Glomerular visceral epithelial cell (primary cell): Measurements from ENCODE around the gene POFUT2.

Source experiments
- DNase-seq: peaks from one replicate; pipeline ENCODE4 v3.0.0-alpha.2; 2016; ENCODE audit errors: extremely low spot score

The POFUT2 gene

DNA sequence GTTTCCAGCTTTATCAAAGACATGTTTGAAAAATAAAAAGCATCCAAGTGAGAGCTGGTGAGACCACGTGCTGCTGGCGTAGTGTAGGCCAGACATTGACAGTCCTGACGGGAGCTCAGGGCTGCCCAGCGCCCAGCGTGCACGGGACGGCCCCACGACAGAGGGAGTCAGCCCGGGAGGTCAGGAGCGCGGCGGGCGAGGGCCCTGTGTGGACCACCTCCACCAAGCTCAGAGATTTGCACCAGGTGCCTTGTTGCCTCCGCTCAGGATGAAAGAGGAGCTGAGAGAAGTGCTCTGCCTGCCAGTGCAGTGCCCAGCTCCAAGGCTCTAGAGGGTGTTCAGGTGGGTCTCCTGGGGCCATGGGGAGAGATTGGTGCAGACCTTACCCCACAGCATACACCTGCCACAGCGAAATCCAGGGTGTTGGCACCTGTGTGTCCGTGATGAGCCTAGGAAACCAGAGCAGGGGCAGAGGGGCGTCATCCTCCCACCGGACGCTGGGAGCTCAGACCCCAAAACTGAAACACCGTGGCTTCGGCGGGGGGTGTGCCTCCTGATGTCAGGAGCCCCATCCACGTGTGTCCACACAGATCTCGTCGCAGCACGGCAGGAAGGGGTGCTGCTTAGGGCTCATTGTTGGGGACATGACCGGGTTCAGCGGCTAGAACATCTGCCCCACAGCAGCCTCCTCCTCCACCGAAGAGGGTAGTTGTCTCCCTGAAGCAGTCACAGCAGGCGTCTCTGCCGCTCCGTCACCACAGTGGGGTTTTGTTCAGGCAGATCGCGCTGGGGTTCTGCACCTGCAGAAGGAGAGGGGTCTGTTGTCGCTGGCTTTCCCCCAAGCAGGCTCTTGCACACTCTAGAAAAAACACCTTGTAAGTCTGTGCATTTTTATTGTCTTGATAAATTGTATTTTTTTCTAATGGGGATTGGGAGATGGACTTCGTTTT is 64.2 kb downstream of the POFUT2 start:
- no peak for DNase-seq

DNA sequence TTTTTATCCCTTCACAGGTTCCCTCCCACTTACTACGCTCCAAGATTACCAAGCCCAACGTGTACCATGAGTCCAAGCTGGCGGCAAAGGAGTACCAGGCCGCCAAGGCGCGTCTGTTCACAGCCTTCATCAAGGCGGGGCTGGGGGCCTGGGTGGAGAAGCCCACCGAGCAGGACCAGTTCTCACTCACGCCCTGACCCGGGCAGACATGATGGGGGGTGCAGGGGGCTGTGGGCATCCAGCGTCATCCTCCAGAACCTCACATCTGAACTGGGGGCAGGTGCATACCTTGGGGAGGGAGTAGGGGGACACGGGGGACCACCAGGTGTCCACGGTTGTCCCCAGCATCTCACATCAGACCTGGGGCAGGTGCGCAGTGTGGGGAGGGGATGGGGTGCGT is 65.7 kb downstream of the POFUT2 start:
- DNase-seq: no peak

DNA sequence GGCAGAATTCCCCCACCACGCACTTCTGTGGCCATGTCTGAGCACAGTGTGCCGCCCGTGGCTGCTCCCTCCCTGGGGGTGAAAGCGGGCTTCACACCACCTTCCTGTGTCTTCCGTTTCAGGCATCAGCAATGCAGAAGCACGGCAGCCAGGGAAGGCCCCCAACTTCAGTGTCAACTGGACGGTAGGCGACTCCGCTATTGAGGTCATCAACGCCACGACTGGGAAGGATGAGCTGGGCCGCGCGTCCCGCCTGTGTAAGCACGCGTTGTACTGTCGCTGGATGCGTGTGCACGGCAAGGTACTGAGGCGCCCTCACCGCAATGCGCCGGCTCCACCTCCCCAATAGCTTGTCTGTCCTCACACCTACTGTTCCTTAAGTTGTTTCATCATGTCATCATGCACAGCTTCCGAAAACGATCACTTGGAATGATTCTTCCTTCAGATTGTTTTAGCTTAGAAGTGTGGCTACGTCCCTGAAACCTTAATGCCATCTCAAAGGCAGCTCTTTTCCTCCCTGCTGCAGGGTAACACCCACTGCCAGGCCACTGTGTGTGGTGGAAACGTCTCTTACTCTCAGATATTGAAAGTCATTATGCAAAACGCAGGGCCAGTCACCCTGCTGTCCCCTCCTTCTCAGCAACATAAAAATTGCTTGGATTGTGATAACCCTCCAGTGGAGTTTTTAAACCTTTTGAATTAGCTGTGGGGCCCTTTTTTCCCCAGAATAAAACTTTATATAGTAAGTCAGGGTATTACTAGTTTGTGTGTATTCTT is 66.8 kb downstream of the POFUT2 start:
- DNase-seq: no peak

DNA sequence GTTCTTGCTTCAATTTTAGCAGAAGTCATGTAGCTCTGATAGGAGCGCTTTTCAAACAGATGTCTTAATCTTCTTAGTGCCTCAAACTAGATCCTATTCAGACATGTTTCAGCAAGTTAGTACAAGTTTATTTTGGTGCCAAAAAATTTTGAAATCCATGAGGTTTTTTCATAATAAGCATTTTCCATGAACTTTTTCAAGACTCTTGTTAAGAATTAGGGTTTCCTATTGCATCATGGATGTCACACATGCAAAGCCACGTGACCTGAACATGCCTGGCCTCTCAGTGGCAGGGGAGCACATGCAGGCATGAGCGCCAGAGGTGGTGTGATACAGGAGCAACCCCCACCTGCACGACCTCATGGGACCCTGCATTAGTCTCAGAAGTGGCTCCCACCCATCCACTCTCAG is 67.6 kb downstream of the POFUT2 start:
- DNase-seq: no peak

DNA sequence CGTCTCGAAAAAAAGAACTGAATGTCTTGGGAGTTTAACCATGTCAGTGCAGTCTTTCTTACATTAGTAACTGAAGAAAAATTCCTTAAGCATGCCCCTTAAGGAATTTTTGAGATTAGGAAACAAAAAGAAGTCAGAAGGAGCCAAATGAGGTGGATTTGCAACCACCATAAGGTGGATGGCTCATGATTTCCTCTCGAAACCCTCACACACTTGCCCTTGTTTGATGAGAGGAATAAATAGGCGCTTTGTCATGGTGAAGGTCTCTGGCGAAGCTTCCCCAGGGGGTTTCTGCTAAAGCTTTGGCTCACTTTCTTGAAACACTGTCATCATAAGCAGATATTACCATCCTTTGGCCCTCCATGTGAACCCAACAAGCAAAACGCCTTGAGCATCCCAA is 68.2 kb downstream of the POFUT2 start:
- DNase-seq: no peak

DNA sequence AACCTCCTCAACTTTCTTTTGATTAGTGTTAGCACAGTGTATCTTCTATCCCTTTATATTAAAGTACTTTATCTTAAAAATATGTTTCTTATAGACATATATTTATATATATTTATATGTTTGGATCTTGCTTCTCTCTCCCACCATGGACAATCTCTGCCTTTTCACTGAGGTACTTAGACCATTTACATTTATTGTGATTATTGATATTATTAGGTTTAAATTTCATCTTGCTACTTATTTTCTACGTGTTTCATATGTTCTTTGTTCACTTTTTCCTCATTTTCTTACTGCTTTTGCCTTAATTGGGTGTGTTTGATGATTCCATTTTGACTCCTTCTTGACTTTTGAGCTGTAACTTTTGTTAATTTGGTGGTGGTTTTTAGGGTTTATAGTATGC is 70.7 kb downstream of the POFUT2 start:
- no peak for DNase-seq

DNA sequence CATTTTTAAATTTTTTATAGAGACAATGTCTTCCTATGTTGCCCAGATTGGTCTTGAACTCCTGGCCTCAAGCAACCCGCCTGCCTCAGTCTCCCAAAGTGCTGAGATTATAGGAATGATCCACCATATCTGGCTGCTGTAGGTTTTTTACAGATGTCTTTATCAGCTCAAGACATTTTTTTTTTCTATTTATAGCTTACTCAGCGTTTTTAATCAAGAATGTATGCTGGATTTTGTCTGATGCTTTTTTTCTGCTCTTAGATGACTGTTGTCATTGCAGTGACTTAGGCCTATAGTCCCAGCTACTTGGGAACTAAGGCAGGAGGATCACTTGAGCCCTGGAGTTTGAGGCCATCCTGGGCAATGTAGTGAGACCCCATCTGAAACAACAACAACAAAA is 72.5 kb downstream of the POFUT2 start:
- DNase-seq: no peak
